ENCODE results near the gene STK16. TPM values are rescaled to one million over a fixed set of nuclear protein-coding genes. Genes with fewer than 3 reads are reported as not detected.
"Not testable (repeated sequence)": the region's sequence is repeated elsewhere in the genome, so short reads cannot be mapped to it uniquely, and the experiment has no call there.

Gene STK16
- polyA plus RNA-seq, 1 donor from 2014 or later: 64.9 TPM

DNA sequence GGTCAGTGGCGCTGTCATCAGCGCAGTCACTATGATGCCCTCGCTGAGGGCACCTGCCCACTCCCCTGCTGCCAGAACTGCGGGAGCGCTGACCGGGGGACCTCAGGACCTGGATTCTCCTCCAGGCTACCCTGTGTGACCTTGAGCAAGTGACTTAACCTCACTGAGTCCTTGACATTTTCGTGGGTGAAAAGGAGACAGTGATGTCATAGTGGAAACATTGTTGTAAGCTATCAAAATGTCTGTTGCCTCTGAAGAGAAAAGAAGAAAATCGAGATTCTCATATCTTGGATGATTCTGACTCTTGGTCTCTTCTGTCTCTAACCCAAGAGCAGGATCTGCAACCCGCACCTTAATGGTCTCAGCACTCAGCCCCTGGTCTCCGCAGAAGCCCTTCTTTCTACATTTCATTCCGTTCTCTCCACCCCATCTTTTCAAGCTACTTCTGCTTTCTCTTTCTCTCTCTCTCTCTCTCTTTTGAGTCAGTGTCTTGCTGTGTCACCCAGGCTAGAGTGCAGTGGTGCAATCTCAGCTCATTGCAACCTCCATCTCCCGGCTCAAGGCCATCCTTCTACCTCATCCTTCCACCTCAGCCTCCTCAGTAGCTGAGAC is 9.4 kb downstream of the STK16 start:
- peaks cover 74% of the 10 kb centered on the region for H3K27me3 ChIP-seq (ENCODE audit: insufficient read depth, low read depth, low read length)
- no peaks in the 10 kb centered on the region for H3K9me3 ChIP-seq (ENCODE audit: low read length)
- H3K4me3 ChIP-seq (ENCODE audit: low read length): peak overlapping the region; percentile 80
- H2AFZ ChIP-seq (ENCODE audit: low read depth, low read length): no peak overlapping the region
- TF ChIP-seq MXI1 (conservative IDR thresholded peaks at IDR 0.05; ENCODE audit: poor library complexity, severe bottlenecking) (no peak), POLR2AphosphoS5 (IDR thresholded peaks at IDR 0.05) (no peak), TAF1 (IDR thresholded peaks at IDR 0.05; ENCODE audit: low read depth) (no peak), EP300 (conservative IDR thresholded peaks at IDR 0.05; ENCODE audit: poor library complexity, severe bottlenecking) (no peak), SMC3 (conservative IDR thresholded peaks at IDR 0.05; ENCODE audit: poor library complexity) (no peak), RAD21 (conservative IDR thresholded peaks at IDR 0.05) (no peak), EZH2 (IDR thresholded peaks at IDR 0.05; ENCODE audit: borderline replicate concordance, insufficient read depth, low read length, poor library complexity, severe bottlenecking) (no peak)
- TF ChIP-seq, protein P1, sequence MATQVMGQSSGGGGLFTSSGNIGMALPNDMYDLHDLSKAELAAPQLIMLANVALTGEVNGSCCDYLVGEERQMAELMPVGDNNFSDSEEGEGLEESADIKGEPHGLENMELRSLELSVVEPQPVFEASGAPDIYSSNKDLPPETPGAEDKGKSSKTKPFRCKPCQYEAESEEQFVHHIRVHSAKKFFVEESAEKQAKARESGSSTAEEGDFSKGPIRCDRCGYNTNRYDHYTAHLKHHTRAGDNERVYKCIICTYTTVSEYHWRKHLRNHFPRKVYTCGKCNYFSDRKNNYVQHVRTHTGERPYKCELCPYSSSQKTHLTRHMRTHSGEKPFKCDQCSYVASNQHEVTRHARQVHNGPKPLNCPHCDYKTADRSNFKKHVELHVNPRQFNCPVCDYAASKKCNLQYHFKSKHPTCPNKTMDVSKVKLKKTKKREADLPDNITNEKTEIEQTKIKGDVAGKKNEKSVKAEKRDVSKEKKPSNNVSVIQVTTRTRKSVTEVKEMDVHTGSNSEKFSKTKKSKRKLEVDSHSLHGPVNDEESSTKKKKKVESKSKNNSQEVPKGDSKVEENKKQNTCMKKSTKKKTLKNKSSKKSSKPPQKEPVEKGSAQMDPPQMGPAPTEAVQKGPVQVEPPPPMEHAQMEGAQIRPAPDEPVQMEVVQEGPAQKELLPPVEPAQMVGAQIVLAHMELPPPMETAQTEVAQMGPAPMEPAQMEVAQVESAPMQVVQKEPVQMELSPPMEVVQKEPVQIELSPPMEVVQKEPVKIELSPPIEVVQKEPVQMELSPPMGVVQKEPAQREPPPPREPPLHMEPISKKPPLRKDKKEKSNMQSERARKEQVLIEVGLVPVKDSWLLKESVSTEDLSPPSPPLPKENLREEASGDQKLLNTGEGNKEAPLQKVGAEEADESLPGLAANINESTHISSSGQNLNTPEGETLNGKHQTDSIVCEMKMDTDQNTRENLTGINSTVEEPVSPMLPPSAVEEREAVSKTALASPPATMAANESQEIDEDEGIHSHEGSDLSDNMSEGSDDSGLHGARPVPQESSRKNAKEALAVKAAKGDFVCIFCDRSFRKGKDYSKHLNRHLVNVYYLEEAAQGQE (IDR thresholded peaks at IDR 0.05; ENCODE audit: borderline replicate concordance): no peak
- TF ChIP-seq, protein P2, sequence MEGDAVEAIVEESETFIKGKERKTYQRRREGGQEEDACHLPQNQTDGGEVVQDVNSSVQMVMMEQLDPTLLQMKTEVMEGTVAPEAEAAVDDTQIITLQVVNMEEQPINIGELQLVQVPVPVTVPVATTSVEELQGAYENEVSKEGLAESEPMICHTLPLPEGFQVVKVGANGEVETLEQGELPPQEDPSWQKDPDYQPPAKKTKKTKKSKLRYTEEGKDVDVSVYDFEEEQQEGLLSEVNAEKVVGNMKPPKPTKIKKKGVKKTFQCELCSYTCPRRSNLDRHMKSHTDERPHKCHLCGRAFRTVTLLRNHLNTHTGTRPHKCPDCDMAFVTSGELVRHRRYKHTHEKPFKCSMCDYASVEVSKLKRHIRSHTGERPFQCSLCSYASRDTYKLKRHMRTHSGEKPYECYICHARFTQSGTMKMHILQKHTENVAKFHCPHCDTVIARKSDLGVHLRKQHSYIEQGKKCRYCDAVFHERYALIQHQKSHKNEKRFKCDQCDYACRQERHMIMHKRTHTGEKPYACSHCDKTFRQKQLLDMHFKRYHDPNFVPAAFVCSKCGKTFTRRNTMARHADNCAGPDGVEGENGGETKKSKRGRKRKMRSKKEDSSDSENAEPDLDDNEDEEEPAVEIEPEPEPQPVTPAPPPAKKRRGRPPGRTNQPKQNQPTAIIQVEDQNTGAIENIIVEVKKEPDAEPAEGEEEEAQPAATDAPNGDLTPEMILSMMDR (IDR thresholded peaks at IDR 0.05; ENCODE audit: poor library complexity, severe bottlenecking): no peak
- H3K79me2 ChIP-seq (replicated peaks; ENCODE audit: insufficient read depth, low read length): no peaks in the 10 kb centered on the region
- H3K9ac ChIP-seq (ENCODE audit: low read length): peak overlapping the region; percentile 49
- no peaks in the 10 kb centered on the region for H3F3A ChIP-seq (ENCODE audit: insufficient read depth, low read length, poor library complexity, severe bottlenecking)
- no peak overlapping the region for H3K27ac ChIP-seq (ENCODE audit: low read length)
- H3K4me2 ChIP-seq (ENCODE audit: low read length): no peak overlapping the region
- H3K36me3 ChIP-seq (ENCODE audit: insufficient read depth, low read length): no peaks in the 10 kb centered on the region
- H4K20me1 ChIP-seq (ENCODE audit: insufficient read depth): no peaks in the 10 kb centered on the region
- no peaks in the 10 kb centered on the region for H3K9me2 ChIP-seq (ENCODE audit: insufficient read depth, low read length)

DNA sequence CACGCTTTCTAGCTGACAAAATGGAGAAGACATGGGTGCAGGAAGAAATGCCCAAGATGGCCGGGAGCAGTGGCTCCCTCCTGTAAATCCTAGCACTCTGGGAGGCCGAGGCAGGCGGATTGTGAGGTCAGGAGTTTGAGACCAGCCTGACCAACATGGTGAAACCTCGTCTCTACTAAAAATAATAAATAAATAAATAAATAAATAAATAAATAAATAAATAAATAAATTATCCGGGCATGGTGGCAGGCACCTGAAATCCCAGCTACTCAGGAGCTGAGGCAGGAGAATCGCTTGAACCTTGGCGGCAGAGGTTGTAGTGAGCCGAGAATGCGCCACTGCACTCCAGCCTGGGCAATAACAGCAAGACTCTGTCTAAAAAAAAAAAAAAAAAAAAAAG is 13.7 kb downstream of the STK16 start:
- H2AFZ ChIP-seq (ENCODE audit: low read depth, low read length); H3K4me2 ChIP-seq (ENCODE audit: low read length); H4K20me1 ChIP-seq (ENCODE audit: insufficient read depth); H3K27ac ChIP-seq (ENCODE audit: low read length); H3F3A ChIP-seq (ENCODE audit: insufficient read depth, low read length, poor library complexity, severe bottlenecking); H3K36me3 ChIP-seq (ENCODE audit: insufficient read depth, low read length); H3K9me3 ChIP-seq (ENCODE audit: low read length); H3K9me2 ChIP-seq (ENCODE audit: insufficient read depth, low read length); H3K9ac ChIP-seq (ENCODE audit: low read length); H3K79me2 ChIP-seq (replicated peaks; ENCODE audit: insufficient read depth, low read length); H3K4me3 ChIP-seq (ENCODE audit: low read length): not testable (repeated sequence)
- H3K27me3 ChIP-seq (ENCODE audit: insufficient read depth, low read depth, low read length): peaks cover 69% of the 10 kb centered on the region

All from neural cell (in vitro differentiated cells).